K562 (cell line): ENCODE results near the gene ZNF69. TPM values are rescaled to one million over a fixed set of nuclear protein-coding genes. Genes with fewer than 3 reads are reported as not detected.
A peak's percentile ranks its signal among the peaks of the same experiment; 100 is the strongest.
"Not testable (repeated sequence)": the region's sequence is repeated elsewhere in the genome, so short reads cannot be mapped to it uniquely, and the experiment has no call there.

ENCODE experiments used
- ATAC-seq: fragments of 200-7000 bp; cut with Tn5 transposase; 3 replicates; pipeline ENCODE4 v1.9.1; 2020; ENCODE audit warnings: moderate library complexity
- BruUV-seq: library from RNA; stranded (reverse); fragments of 400-500 nt; replicated peaks from 2 replicates; lab custom pipeline; 2021; lab: Mats Ljungman, UMichigan
- CTCF ChIA-PET: fragments of 300-600 bp; formaldehyde crosslinking; extraction: SDS; loops from one replicate; lab custom pipeline; 2021; ENCODE audit warnings: low intra/inter-chr PET ratio; lab: Yijun Ruan, JAX
- POLR2A ChIA-PET: fragments of 300-600, 350-650 bp; sonication (Branson Sonifier 250); formaldehyde crosslinking; extraction: SDS; loops from one replicate; lab custom pipeline; 2021; ENCODE audit warnings: antibody characterized with exemption, inconsistent platforms; lab: Yijun Ruan, JAX
- DNase-seq, 4 experiments: peaks; one replicate each; pipeline versions ENCODE4 v3.0.0 to v3.0.0-alpha.2; 2011 to 2018; ENCODE audit warnings: low spot score in 3 of 4, mixed read lengths in 3 of 4; ENCODE audit errors: extremely low read depth in 1 of 4
- FAIRE-seq: peaks from 2 replicates; lab custom pipeline; 2011; peaks lifted over from hg19 to GRCh38; lab: Jason Lieb, UNC
- H2AFZ ChIP-seq: 2 replicates; pipeline ENCODE4 v1.6.0; 2011; ENCODE audit warnings: low read depth, low read length, control low read depth, inconsistent platforms
- H3K27ac ChIP-seq: fragments of 200-600 bp; 3 replicates; pipeline ENCODE4 v1.8.0; 2011; ENCODE audit warnings: low read depth, mild to moderate bottlenecking, control low read depth, inconsistent platforms, low read length, moderate library complexity, mixed read lengths; ENCODE audit errors: extremely low read depth
- H3K27me3 ChIP-seq, 2 experiments: fragments of 300-600 bp in 1 of 2; 2 replicates in 1 of 2; 3 replicates in 1 of 2; pipeline versions ENCODE4 v1.6.0 to v1.8.0; 2011; ENCODE audit warnings: inconsistent platforms in 2 of 2, low read length in 2 of 2, mild to moderate bottlenecking in 1 of 2, mixed read lengths in 1 of 2, moderate library complexity in 1 of 2; ENCODE audit not compliant: control insufficient read depth in 2 of 2, insufficient read depth in 2 of 2
- H3K36me3 ChIP-seq: fragments of 300-600 bp; 3 replicates; pipeline ENCODE4 v1.8.0; 2011; ENCODE audit warnings: mild to moderate bottlenecking, low read length, inconsistent platforms; ENCODE audit not compliant: control insufficient read depth, insufficient read depth
- H3K4me1 ChIP-seq, 2 experiments: fragments of 200-600 bp in 1 of 2; replicated peaks in 1 of 2; 2 replicates in 1 of 2; 3 replicates in 1 of 2; pipeline versions ENCODE4 v1.5.1 to v1.8.0; 2011; ENCODE audit warnings: inconsistent platforms in 2 of 2, low read length in 2 of 2, mild to moderate bottlenecking in 1 of 2, mixed read lengths in 1 of 2, moderate library complexity in 1 of 2; ENCODE audit not compliant: control insufficient read depth in 2 of 2, insufficient read depth in 2 of 2
- H3K4me2 ChIP-seq: 2 replicates; pipeline ENCODE4 v1.6.1; 2011; ENCODE audit warnings: low read length, control low read depth, inconsistent platforms, mixed read lengths; ENCODE audit not compliant: insufficient read depth
- H3K4me3 ChIP-seq: fragments of 200-600 bp; sonication (generic), shearing (Covaris generic); 2 replicates; pipeline ENCODE4 v1.5.1; 2016; ENCODE audit warnings: control low read depth, inconsistent platforms
- H3K79me2 ChIP-seq: fragments of 200-600 bp; 3 replicates; pipeline ENCODE4 v1.8.0; 2011; ENCODE audit warnings: low read length, inconsistent platforms; ENCODE audit not compliant: control insufficient read depth, insufficient read depth
- H3K9ac ChIP-seq, 2 experiments: 2 replicates each; pipeline versions ENCODE4 v1.6.0 to v1.6.1; 2011; ENCODE audit warnings: low read depth in 2 of 2, low read length in 2 of 2, control low read depth in 1 of 2, inconsistent platforms in 1 of 2, mild to moderate bottlenecking in 1 of 2, mixed read lengths in 1 of 2; ENCODE audit not compliant: insufficient read depth in 1 of 2
- H3K9me1 ChIP-seq: one replicate; pipeline ENCODE4 v1.6.0; 2011; ENCODE audit warnings: inconsistent platforms, mild to moderate bottlenecking, low read length, moderate library complexity; ENCODE audit not compliant: control insufficient read depth, insufficient read depth
- H3K9me3 ChIP-seq: replicated peaks from 2 replicates; pipeline ENCODE4 v1.5.1; 2011; ENCODE audit warnings: low read depth, low read length, inconsistent platforms; ENCODE audit not compliant: control insufficient read depth, insufficient read depth
- H4K20me1 ChIP-seq: replicated peaks from 2 replicates; pipeline ENCODE4 v1.6.1; 2011; ENCODE audit warnings: low read length, inconsistent platforms, mixed read lengths; ENCODE audit not compliant: control insufficient read depth, insufficient read depth
- ATF3 ChIP-seq, 2 experiments: fragments of 450-650 bp in 1 of 2; sonication (generic) in 1 of 2; formaldehyde crosslinking in 1 of 2; IDR thresholded peaks in 1 of 2; conservative IDR thresholded peaks in 1 of 2; 2 replicates each; pipeline versions ENCODE4 v1.6.1 to v1.8.1; 2016 to 2023; ENCODE audit warnings: mild to moderate bottlenecking in 2 of 2, moderate library complexity in 2 of 2, inconsistent platforms in 1 of 2, missing genetic modification reagents in 1 of 2
- CBFA2T2 ChIP-seq: fragments of 450-650 bp; conservative IDR thresholded peaks from 2 replicates; pipeline ENCODE4 v1.6.1; 2017; ENCODE audit warnings: mild to moderate bottlenecking
- CBFA2T3 ChIP-seq: fragments of 450-650 bp; IDR thresholded peaks from 2 replicates; pipeline ENCODE4 v1.6.1; 2017
- CEBPB ChIP-seq: fragments of 450-650 bp; IDR thresholded peaks from 2 replicates; pipeline ENCODE4 v1.6.1; 2016; ENCODE audit warnings: missing genetic modification characterization, missing compliant biosample characterization
- CEBPG ChIP-seq, 3 experiments: fragments of 200-800 bp in 1 of 3; sonication (Bioruptor generic) in 1 of 3; sonication (generic) in 1 of 3; formaldehyde crosslinking in 1 of 3; IDR thresholded peaks in 2 of 3; conservative IDR thresholded peaks in 1 of 3; 2 replicates each; pipeline versions ENCODE4 v1.6.1 to v1.8.0; 2016 to 2022; ENCODE audit warnings: missing compliant biosample characterization in 2 of 3, missing genetic modification characterization in 2 of 3, mild to moderate bottlenecking in 1 of 3, missing genetic modification reagents in 1 of 3
- CTBP1 ChIP-seq: fragments of 450-650 bp; IDR thresholded peaks from 2 replicates; pipeline ENCODE4 v1.6.1; 2016; ENCODE audit warnings: borderline replicate concordance
- DPF2 ChIP-seq: fragments of 450-650 bp; IDR thresholded peaks from 2 replicates; pipeline ENCODE4 v1.6.1; 2016
- FOXA3 ChIP-seq, 2 experiments: fragments of 450-650 bp in 1 of 2; sonication (generic) in 1 of 2; formaldehyde crosslinking; IDR thresholded peaks in 1 of 2; conservative IDR thresholded peaks in 1 of 2; 2 replicates each; pipeline versions ENCODE4 v1.4.0 to v1.8.0; 2020 to 2022; ENCODE audit warnings: mild to moderate bottlenecking in 2 of 2, missing genetic modification reagents in 1 of 2
- FOXK2 ChIP-seq, 2 experiments: fragments of 450-650 bp; IDR thresholded peaks in 1 of 2; conservative IDR thresholded peaks in 1 of 2; 2 replicates each; pipeline ENCODE4 v1.6.1; 2016; ENCODE audit warnings: low read depth in 2 of 2, mild to moderate bottlenecking in 1 of 2
- LEF1 ChIP-seq: fragments of 450-650 bp; IDR thresholded peaks from 2 replicates; pipeline ENCODE4 v1.6.1; 2016; ENCODE audit warnings: mild to moderate bottlenecking
- MEIS2 ChIP-seq: fragments of 450-650 bp; IDR thresholded peaks from 2 replicates; pipeline ENCODE4 v1.6.1; 2014; ENCODE audit warnings: mild to moderate bottlenecking; ENCODE audit not compliant: partially characterized antibody
- MTA2 ChIP-seq: fragments of 450-650 bp; IDR thresholded peaks from 2 replicates; pipeline ENCODE4 v1.6.1; 2016; ENCODE audit warnings: low read depth
- NCOR1 ChIP-seq: fragments of 450-650 bp; IDR thresholded peaks from 2 replicates; pipeline ENCODE4 v1.6.1; 2016; ENCODE audit warnings: mild to moderate bottlenecking, moderate library complexity
- PBX2 ChIP-seq, 2 experiments: IDR thresholded peaks in 1 of 2; conservative IDR thresholded peaks in 1 of 2; 2 replicates each; pipeline ENCODE4 v1.6.1; 2016; ENCODE audit warnings: low read depth in 2 of 2, mild to moderate bottlenecking in 1 of 2, missing compliant biosample characterization in 1 of 2, missing genetic modification characterization in 1 of 2, moderate library complexity in 1 of 2
- SMARCC2 ChIP-seq: fragments of 450-650 bp; IDR thresholded peaks from 2 replicates; pipeline ENCODE4 v1.6.1; 2017; ENCODE audit warnings: antibody characterized with exemption, moderate library complexity, mild to moderate bottlenecking, low read depth
- SMARCE1 ChIP-seq: fragments of 450-650 bp; IDR thresholded peaks from 2 replicates; pipeline ENCODE4 v1.7.1; 2016; ENCODE audit warnings: mild to moderate bottlenecking
- SOX6 ChIP-seq: fragments of 450-650 bp; IDR thresholded peaks from 2 replicates; pipeline ENCODE4 v1.6.1; 2014; ENCODE audit warnings: mild to moderate bottlenecking
- TCF3 ChIP-seq: sonication (generic); formaldehyde crosslinking; IDR thresholded peaks from 2 replicates; pipeline ENCODE4 v1.4.0; 2020; ENCODE audit warnings: mild to moderate bottlenecking, missing genetic modification reagents
- TRIM24 ChIP-seq, 2 experiments: fragments of 450-650 bp; IDR thresholded peaks; 2 replicates each; pipeline ENCODE4 v1.6.1; 2016
- WGBS: fragments of 100-300 bp; shearing (Covaris generic); methylation state at CpG from one replicate; pipeline ENCODE4 v1.1.6; 2016; ENCODE audit warnings: low coverage, mixed read lengths; ENCODE audit not compliant: insufficient coverage; ENCODE audit errors: missing lambda C conversion rate; 5-methylcytosine and 5-hydroxymethylcytosine counted together
- in situ Hi-C: fragments of 300-500 bp; cut with MboI; formaldehyde crosslinking; loops from 4 replicates; pipeline ENCODE4 v1.15.0; 2018; ENCODE audit warnings: inconsistent platforms, mixed read lengths
- intact Hi-C: fragments of 100-400 bp; cut with micrococcal nuclease; formaldehyde crosslinking; loops from 2 replicates; pipeline ENCODE4 v1.14.2; 2022
- polyA plus RNA-seq, 8 experiments: library from polyadenylated mRNA; depleted of rRNA in 4 of 8; stranded (reverse) in 5 of 8; unstranded in 3 of 8; fragments of >200 nt; fragmentation: Nextera tagmentation in 2 of 8; fragmentation: Illumina TruSeq in 1 of 8; extraction: Ambion mirVana in 2 of 8; extraction: Trizol in 1 of 8; gene quantifications; 2 replicates each; pipeline versions ENCODE4 v1.2.1 to v1.2.3, GENCODE V29; 2011 to 2014; ENCODE audit warnings: inconsistent platforms in 1 of 8, missing spikeins in 1 of 8
- total RNA-seq, 7 experiments: library from RNA; depleted of rRNA in 6 of 7; stranded (reverse); fragments of >200 nt in 6 of 7; fragmentation: Illumina TruSeq in 2 of 7; extraction: Trizol in 2 of 7; gene quantifications; 2 replicates each; pipeline versions ENCODE4 v1.2.1 to v1.2.3, GENCODE V29; 2011 to 2021; ENCODE audit warnings: low replicate concordance in 1 of 7

ZNF69 gene
- total and polyA plus RNA-seq, 9 of the 15 experiments (the other 6 are each of a cell fraction or from before 2014, with no cell fraction given) = 2.3 to 5.4 (median 3.6) TPM

GRCh38 chr19:11914417-11915051 is 27.0 kb downstream of the ZNF69 start:
- intact Hi-C loops; H3K9me1 ChIP-seq; H3K79me2 ChIP-seq; H3K9me3 ChIP-seq; H3K27me3 ChIP-seq; H3K36me3 ChIP-seq; H3K9ac ChIP-seq; in situ Hi-C loops; H2AFZ ChIP-seq; H3K4me3 ChIP-seq; H4K20me1 ChIP-seq; BruUV-seq; H3K4me1 ChIP-seq; CTCF ChIA-PET; H3K27ac ChIP-seq; TF ChIP-seq CEBPG (CRISPR knock-in tag; IDR thresholded peaks at IDR 0.05); PBX2 (CRISPR knock-in tag; IDR thresholded peaks at IDR 0.05; ENCODE audit: low read depth); ATF3 (CRISPR knock-in tag; conservative IDR thresholded peaks at IDR 0.05): not testable (repeated sequence)
- peak overlapping the region; percentile 21; the same call in 1 of the 2 replicates for H3K4me2 ChIP-seq
- DNase-seq (peak in 1 of 4 experiments; percentile 35), ATAC-seq (peak; percentile 81), FAIRE-seq (peak; percentile 81)
- POLR2A ChIA-PET = interaction anchor here (0.9 kb wide), 1 partner anchor 10 kb away, joined by 3 read pairs; no protein-coding TSS in a partner anchor
- 2% methylated on average over 4 of the region's 4 CpGs for WGBS
- TF ChIP-seq TRIM24 (IDR thresholded peaks at IDR 0.05) (0 out of 4 replicates have a peak, but pooled peaks of 1 of the 2 experiments have one; percentile 32), CBFA2T3 (peak; percentile 61), MEIS2 (peak; percentile 83), NCOR1 (peak; percentile 47), SMARCC2 (0 out of 2 replicates have a peak, but pooled peaks have one; percentile 35), CTBP1 (peak; percentile 73; the same call in 1 of the 2 replicates), CEBPG (tag; conservative IDR thresholded peaks at IDR 0.05 in 1 of 2, IDR thresholded peaks at IDR 0.05 in 1 of 2) (0 out of 4 replicates have a peak, but pooled peaks of 1 of the 2 experiments have one; percentile 39), FOXA3 (CRISPR knock-in tag; conservative IDR thresholded peaks at IDR 0.05 in 1 of 2, IDR thresholded peaks at IDR 0.05 in 1 of 2) (peak; percentile 6 to 68; a peak in 1 of 4 replicates), PBX2 (tag; conservative IDR thresholded peaks at IDR 0.05; ENCODE audit: low read depth) (peak; percentile 77), CEBPB (tag) (peak; percentile 80), DPF2 (peak; percentile 62; the same call in 1 of the 2 replicates), MTA2 (peak; percentile 35; the same call in 1 of the 2 replicates), CBFA2T2 (peak; percentile 41), TCF3 (peak; percentile 85), LEF1 (0 out of 2 replicates have a peak, but pooled peaks have one; percentile 26), ATF3 (IDR thresholded peaks at IDR 0.05) (peak; percentile 34; the same call in 1 of the 2 replicates), FOXK2 (conservative IDR thresholded peaks at IDR 0.05 in 1 of 2, IDR thresholded peaks at IDR 0.05 in 1 of 2; ENCODE audit: low read depth in 2 of 2) (peak in 1 of 2 experiments; percentile 18; a peak in 1 of 4 replicates), SMARCE1 (0 out of 2 replicates have a peak, but pooled peaks have one; percentile 49), SOX6 (0 out of 2 replicates have a peak, but pooled peaks have one; percentile 29)
